Caki2 (cell line): Measurements from ENCODE around the gene DPEP3. TPM values are rescaled to one million over a fixed set of nuclear protein-coding genes. Genes with fewer than 3 reads are reported as not detected.
"Not testable (repeated sequence)": the region's sequence is repeated elsewhere in the genome, so short reads cannot be mapped to it uniquely, and the experiment has no call there.

Source experiments
- DNase-seq: peaks from one replicate; pipeline ENCODE4 v3.0.0-alpha.2; 2015; ENCODE audit warnings: low read depth
- in situ Hi-C: cut with HindIII; loops from 2 replicates; pipeline ENCODE4 v1.10.0; 2016; ENCODE audit warnings: low sequenced_read_pairs, low pct_unique_long_range_greater_than_20kb, mixed read lengths
- total RNA-seq: library from RNA; depleted of rRNA; stranded (reverse); fragments of >200 nt; shearing (Covaris generic); gene quantifications from 2 replicates; pipeline ENCODE4 v1.2.3, GENCODE V29; 2014; ENCODE audit warnings: low replicate concordance

DPEP3 gene
- total RNA-seq, 1 experiment from 2014 or later: not detected

- DNase-seq, in situ Hi-C loops: not testable (repeated sequence)
Observed at GRCh38 chr16:67937713-67938112, 42.6 kb downstream of the DPEP3 start.

GRCh38 chr16:67936880-67937605 lies 43.3 kb downstream of the DPEP3 start:
- in situ Hi-C loops: no loop called here
- peak; percentile 22 for DNase-seq

GRCh38 chr16:67936124-67936879 lies 44.0 kb downstream of the DPEP3 start, which contains the start of gene PSMB10:
PSMB10 (minus strand) TSS chr16:67936850; CDS start chr16:67936749, 101 bp downstream.
- DNase-seq: peak; percentile 57
- in situ Hi-C loops: no loop called here

GRCh38 chr16:67935402-67936123 lies 44.7 kb downstream of the DPEP3 start:
- DNase-seq: peak; percentile 95
- in situ Hi-C loops: no loop called here

- in situ Hi-C loops: no loop called here
- DNase-seq: no peak
Observed at GRCh38 chr16:67935101-67935401, 45.2 kb downstream of the DPEP3 start.

GRCh38 chr16:67934306-67935100 lies 45.8 kb downstream of the DPEP3 start:
- DNase-seq: no peak
- in situ Hi-C loops: no loop called here

- in situ Hi-C loops: no loop called here
Observed at GRCh38 chr16:67933805-67934204, 46.5 kb downstream of the DPEP3 start.

GRCh38 chr16:67932462-67932840 lies 47.8 kb downstream of the DPEP3 start:
- DNase-seq: no peak
- in situ Hi-C loops: no loop called here

More at GRCh38 chr16:67933805-67934204, 46.5 kb downstream of the DPEP3 start:
- no peak for DNase-seq

GRCh38 chr16:67931712-67932461 lies 48.4 kb downstream of the DPEP3 start, which contains the start of gene CTRL:
CTRL (minus strand) TSS chr16:67931862; CDS start chr16:67931852, 10 bp downstream.
- DNase-seq: no peak
- in situ Hi-C loops: no loop called here

GRCh38 chr16:67930678-67931211 lies 49.6 kb downstream of the DPEP3 start:
- DNase-seq: no peak
- in situ Hi-C loops: no loop called here

GRCh38 chr16:67930191-67930590 lies 50.1 kb downstream of the DPEP3 start:
- in situ Hi-C loops: no loop called here
- DNase-seq: no peak

GRCh38 chr16:67928561-67929364 lies 51.5 kb downstream of the DPEP3 start:
- in situ Hi-C loops: no loop called here
- DNase-seq: peak; percentile 51

- in situ Hi-C loops: no loop called here
- no peak for DNase-seq
Observed at GRCh38 chr16:67928147-67928546, 52.2 kb downstream of the DPEP3 start.

GRCh38 chr16:67927131-67927941 lies 53.0 kb downstream of the DPEP3 start:
- DNase-seq: no peak
- in situ Hi-C loops: no loop called here

GRCh38 chr16:67926181-67926750 lies 54.0 kb downstream of the DPEP3 start:
- in situ Hi-C loops: no loop called here

More at GRCh38 chr16:67926181-67926750, 54.0 kb downstream of the DPEP3 start:
- DNase-seq: no peak
